WTC11 (cell line): ENCODE data around the gene FAM20C. TPM values are rescaled to one million over a fixed set of nuclear protein-coding genes. Genes with fewer than 3 reads are reported as not detected.

Experiments
- ATAC-seq: fragments of 200-7000 bp; cut with Tn5 transposase; 2 replicates; pipeline ENCODE4 v1.10.0; 2021; ENCODE audit warnings: mild to moderate bottlenecking, moderate library complexity
- CTCF ChIA-PET: fragments of 300-600 bp; sonication (Branson Sonifier 250); formaldehyde crosslinking; loops from one replicate; lab custom pipeline; 2021; ENCODE audit warnings: antibody characterized with exemption; lab: Charles Lee
- POLR2A ChIA-PET: fragments of 350-600 bp; sonication (Branson Sonifier 250); formaldehyde crosslinking; loops from one replicate; lab custom pipeline; 2021; ENCODE audit warnings: antibody characterized with exemption; lab: Charles Lee
- DNase-seq: peaks from one replicate; pipeline ENCODE4 v3.0.0; 2021; ENCODE audit warnings: low spot score
- H3K27ac Mint-ChIP-seq: 2 replicates; pipeline ENCODE4 v1.8.0; 2021; ENCODE audit warnings: mixed read lengths
- H3K27me3 Mint-ChIP-seq: 2 replicates; pipeline ENCODE4 v1.8.0; 2021; ENCODE audit warnings: low read depth, mild to moderate bottlenecking, moderate library complexity, mixed read lengths
- H3K36me3 Mint-ChIP-seq: 2 replicates; pipeline ENCODE4 v1.8.0; 2021; ENCODE audit warnings: mixed read lengths
- H3K4me1 Mint-ChIP-seq: 2 replicates; pipeline ENCODE4 v1.8.0; 2022; ENCODE audit warnings: mixed read lengths
- H3K4me3 Mint-ChIP-seq: 2 replicates; pipeline ENCODE4 v1.8.0; 2021; ENCODE audit warnings: mild to moderate bottlenecking, moderate library complexity, mixed read lengths
- H3K9me3 Mint-ChIP-seq: 2 replicates; pipeline ENCODE4 v1.8.0; 2021; ENCODE audit warnings: mixed read lengths
- ELF4 ChIP-seq: sonication (generic); formaldehyde crosslinking; IDR thresholded peaks from 2 replicates; pipeline ENCODE4 v1.8.1; 2022; ENCODE audit warnings: low read depth, mild to moderate bottlenecking, moderate library complexity, missing genetic modification reagents
- FOXP1 ChIP-seq: sonication (generic); formaldehyde crosslinking; IDR thresholded peaks from 2 replicates; pipeline ENCODE4 v1.8.0; 2022; ENCODE audit warnings: missing genetic modification reagents, mild to moderate bottlenecking, moderate library complexity, borderline replicate concordance
- HMGA2 ChIP-seq: fragments of 250-450 bp; sonication (Bioruptor Pico); IDR thresholded peaks from 2 replicates; pipeline ENCODE4 v1.4.0; 2021; ENCODE audit warnings: mild to moderate bottlenecking, moderate library complexity
- KAT7 ChIP-seq: sonication (generic); formaldehyde crosslinking; IDR thresholded peaks from 2 replicates; pipeline ENCODE4 v1.8.1; 2023; ENCODE audit warnings: missing genetic modification reagents, mild to moderate bottlenecking, borderline replicate concordance
- PRRX2 ChIP-seq: fragments of 250-450 bp; sonication (Bioruptor Pico); IDR thresholded peaks from 2 replicates; pipeline ENCODE4 v1.8.0; 2021; ENCODE audit warnings: mild to moderate bottlenecking
- ZNF232 ChIP-seq: sonication (generic); formaldehyde crosslinking; IDR thresholded peaks from 2 replicates; pipeline ENCODE4 v1.8.0; 2022; ENCODE audit warnings: mild to moderate bottlenecking, missing genetic modification reagents
- ZNF396 ChIP-seq: fragments of 250-450 bp; sonication (Bioruptor Pico); IDR thresholded peaks from 2 replicates; pipeline ENCODE4 v1.8.0; 2021; ENCODE audit warnings: mild to moderate bottlenecking, moderate library complexity, borderline replicate concordance
- total RNA-seq: library from RNA; stranded (reverse); gene quantifications from 3 replicates; pipeline ENCODE4 v1.2.3, GENCODE V29; 2021
- TF ChIP-seq, protein P1 (sequence below): fragments of 250-450 bp; sonication (Bioruptor Pico); IDR thresholded peaks from 2 replicates; pipeline ENCODE4 v1.9.0; 2021; ENCODE audit warnings: mild to moderate bottlenecking, borderline replicate concordance
- TF ChIP-seq, protein P2 (sequence below): sonication (generic); formaldehyde crosslinking; IDR thresholded peaks from 2 replicates; pipeline ENCODE4 v1.8.0; 2023; ENCODE audit warnings: missing genetic modification reagents, mild to moderate bottlenecking, borderline replicate concordance
- TF ChIP-seq, protein P3 (sequence below): fragments of 200-600 bp; IDR thresholded peaks from 2 replicates; pipeline ENCODE4 v1.8.0; 2022; ENCODE audit warnings: antibody characterized with exemption
- TF ChIP-seq, protein P4 (sequence below): fragments of 250-450 bp; sonication (Bioruptor Pico); IDR thresholded peaks from 2 replicates; pipeline ENCODE4 v2.1.2; 2022; ENCODE audit warnings: mild to moderate bottlenecking, moderate library complexity
- TF ChIP-seq, protein P5 (sequence below): sonication (generic); formaldehyde crosslinking; IDR thresholded peaks from 2 replicates; pipeline ENCODE4 v1.8.1; 2023; ENCODE audit warnings: mild to moderate bottlenecking, missing genetic modification reagents
- TF ChIP-seq, protein P6 (sequence below): sonication (generic); formaldehyde crosslinking; IDR thresholded peaks from 2 replicates; pipeline ENCODE4 v1.8.1; 2022; ENCODE audit warnings: low read depth, mild to moderate bottlenecking, moderate library complexity, missing genetic modification reagents, borderline replicate concordance
- TF ChIP-seq, protein P7 (sequence below): sonication (generic); formaldehyde crosslinking; IDR thresholded peaks from 2 replicates; pipeline ENCODE4 v1.8.0; 2022; ENCODE audit warnings: mild to moderate bottlenecking, missing genetic modification reagents
- TF ChIP-seq, protein P8 (sequence below): fragments of 250-450 bp; sonication (Bioruptor Pico); IDR thresholded peaks from 2 replicates; pipeline ENCODE4 v1.9.0; 2021; ENCODE audit warnings: moderate library complexity, mild to moderate bottlenecking, inconsistent platforms, borderline replicate concordance

FAM20C gene
- total RNA-seq, 1 experiment from 2014 or later = 64.9 TPM

DNA sequence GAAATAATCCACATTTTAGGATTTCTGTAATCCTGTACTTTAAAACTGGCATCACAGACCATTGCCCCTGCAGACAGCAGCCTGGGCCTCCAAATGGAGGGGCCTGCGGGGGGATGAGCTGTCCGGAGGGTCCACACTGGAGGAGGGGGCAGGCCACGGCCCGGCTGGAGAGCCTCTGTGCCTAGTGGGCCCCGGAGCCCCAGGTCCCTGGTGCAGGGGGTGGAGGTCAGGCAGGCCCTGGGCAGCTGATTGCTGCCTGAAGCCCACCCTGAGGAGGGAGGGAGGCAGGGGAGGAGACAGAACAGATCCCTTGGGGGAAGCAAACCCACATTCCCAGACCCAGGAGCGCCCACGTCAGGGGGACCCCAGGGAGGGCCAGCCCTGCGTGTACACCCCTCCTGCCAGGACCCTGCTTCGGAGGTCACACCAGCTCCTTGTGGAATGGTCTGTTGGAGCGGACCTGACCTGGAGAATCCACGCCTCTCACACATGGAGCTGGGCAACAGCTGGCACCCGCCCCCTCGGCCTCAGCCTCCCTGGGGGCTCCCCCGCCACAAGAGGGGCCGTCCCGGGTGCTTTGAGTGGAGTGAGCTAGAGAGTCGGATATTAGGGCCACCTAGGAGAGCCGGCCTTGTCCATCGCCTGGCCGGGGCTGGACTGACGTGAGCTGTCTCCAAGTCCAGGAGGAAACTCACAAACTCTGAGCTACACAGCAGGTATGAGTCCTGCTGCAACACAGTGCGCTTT, 12.2 kb upstream of the FAM20C start (continued):
- TF ChIP-seq, protein P1, sequence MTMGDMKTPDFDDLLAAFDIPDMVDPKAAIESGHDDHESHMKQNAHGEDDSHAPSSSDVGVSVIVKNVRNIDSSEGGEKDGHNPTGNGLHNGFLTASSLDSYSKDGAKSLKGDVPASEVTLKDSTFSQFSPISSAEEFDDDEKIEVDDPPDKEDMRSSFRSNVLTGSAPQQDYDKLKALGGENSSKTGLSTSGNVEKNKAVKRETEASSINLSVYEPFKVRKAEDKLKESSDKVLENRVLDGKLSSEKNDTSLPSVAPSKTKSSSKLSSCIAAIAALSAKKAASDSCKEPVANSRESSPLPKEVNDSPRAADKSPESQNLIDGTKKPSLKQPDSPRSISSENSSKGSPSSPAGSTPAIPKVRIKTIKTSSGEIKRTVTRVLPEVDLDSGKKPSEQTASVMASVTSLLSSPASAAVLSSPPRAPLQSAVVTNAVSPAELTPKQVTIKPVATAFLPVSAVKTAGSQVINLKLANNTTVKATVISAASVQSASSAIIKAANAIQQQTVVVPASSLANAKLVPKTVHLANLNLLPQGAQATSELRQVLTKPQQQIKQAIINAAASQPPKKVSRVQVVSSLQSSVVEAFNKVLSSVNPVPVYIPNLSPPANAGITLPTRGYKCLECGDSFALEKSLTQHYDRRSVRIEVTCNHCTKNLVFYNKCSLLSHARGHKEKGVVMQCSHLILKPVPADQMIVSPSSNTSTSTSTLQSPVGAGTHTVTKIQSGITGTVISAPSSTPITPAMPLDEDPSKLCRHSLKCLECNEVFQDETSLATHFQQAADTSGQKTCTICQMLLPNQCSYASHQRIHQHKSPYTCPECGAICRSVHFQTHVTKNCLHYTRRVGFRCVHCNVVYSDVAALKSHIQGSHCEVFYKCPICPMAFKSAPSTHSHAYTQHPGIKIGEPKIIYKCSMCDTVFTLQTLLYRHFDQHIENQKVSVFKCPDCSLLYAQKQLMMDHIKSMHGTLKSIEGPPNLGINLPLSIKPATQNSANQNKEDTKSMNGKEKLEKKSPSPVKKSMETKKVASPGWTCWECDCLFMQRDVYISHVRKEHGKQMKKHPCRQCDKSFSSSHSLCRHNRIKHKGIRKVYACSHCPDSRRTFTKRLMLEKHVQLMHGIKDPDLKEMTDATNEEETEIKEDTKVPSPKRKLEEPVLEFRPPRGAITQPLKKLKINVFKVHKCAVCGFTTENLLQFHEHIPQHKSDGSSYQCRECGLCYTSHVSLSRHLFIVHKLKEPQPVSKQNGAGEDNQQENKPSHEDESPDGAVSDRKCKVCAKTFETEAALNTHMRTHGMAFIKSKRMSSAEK (CRISPR knock-in tag) = no peak
- no peak for TF ChIP-seq HMGA2 (CRISPR knock-in tag)
- TF ChIP-seq, protein P2, sequence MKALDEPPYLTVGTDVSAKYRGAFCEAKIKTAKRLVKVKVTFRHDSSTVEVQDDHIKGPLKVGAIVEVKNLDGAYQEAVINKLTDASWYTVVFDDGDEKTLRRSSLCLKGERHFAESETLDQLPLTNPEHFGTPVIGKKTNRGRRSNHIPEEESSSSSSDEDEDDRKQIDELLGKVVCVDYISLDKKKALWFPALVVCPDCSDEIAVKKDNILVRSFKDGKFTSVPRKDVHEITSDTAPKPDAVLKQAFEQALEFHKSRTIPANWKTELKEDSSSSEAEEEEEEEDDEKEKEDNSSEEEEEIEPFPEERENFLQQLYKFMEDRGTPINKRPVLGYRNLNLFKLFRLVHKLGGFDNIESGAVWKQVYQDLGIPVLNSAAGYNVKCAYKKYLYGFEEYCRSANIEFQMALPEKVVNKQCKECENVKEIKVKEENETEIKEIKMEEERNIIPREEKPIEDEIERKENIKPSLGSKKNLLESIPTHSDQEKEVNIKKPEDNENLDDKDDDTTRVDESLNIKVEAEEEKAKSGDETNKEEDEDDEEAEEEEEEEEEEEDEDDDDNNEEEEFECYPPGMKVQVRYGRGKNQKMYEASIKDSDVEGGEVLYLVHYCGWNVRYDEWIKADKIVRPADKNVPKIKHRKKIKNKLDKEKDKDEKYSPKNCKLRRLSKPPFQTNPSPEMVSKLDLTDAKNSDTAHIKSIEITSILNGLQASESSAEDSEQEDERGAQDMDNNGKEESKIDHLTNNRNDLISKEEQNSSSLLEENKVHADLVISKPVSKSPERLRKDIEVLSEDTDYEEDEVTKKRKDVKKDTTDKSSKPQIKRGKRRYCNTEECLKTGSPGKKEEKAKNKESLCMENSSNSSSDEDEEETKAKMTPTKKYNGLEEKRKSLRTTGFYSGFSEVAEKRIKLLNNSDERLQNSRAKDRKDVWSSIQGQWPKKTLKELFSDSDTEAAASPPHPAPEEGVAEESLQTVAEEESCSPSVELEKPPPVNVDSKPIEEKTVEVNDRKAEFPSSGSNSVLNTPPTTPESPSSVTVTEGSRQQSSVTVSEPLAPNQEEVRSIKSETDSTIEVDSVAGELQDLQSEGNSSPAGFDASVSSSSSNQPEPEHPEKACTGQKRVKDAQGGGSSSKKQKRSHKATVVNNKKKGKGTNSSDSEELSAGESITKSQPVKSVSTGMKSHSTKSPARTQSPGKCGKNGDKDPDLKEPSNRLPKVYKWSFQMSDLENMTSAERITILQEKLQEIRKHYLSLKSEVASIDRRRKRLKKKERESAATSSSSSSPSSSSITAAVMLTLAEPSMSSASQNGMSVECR (CRISPR knock-in tag) = no peak
- no peak for TF ChIP-seq FOXP1 (CRISPR knock-in tag)
- TF ChIP-seq, protein P3, sequence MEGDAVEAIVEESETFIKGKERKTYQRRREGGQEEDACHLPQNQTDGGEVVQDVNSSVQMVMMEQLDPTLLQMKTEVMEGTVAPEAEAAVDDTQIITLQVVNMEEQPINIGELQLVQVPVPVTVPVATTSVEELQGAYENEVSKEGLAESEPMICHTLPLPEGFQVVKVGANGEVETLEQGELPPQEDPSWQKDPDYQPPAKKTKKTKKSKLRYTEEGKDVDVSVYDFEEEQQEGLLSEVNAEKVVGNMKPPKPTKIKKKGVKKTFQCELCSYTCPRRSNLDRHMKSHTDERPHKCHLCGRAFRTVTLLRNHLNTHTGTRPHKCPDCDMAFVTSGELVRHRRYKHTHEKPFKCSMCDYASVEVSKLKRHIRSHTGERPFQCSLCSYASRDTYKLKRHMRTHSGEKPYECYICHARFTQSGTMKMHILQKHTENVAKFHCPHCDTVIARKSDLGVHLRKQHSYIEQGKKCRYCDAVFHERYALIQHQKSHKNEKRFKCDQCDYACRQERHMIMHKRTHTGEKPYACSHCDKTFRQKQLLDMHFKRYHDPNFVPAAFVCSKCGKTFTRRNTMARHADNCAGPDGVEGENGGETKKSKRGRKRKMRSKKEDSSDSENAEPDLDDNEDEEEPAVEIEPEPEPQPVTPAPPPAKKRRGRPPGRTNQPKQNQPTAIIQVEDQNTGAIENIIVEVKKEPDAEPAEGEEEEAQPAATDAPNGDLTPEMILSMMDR = no peak
- TF ChIP-seq ZNF396 = no peak

DNA sequence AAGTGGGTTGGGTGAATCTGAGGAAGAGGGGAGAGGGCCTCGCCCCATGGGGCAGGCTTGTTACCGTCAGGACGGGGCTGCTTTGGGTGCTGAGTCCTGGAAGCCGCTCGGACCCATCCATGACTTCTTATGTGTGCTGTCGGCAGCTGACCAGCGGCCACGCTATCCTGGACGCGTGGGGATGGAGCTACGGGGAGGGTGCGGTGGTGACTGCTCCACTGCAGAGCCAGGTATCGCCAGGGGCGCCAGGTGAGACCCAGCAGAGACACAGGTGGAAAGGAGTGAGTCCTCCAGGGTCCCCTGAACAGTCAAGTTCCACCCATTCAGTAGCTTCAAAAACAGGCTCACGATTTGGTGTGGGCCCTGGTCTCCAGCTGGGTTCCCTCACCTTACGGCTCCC, 10.6 kb upstream of the FAM20C start:
- CTCF ChIA-PET = no interaction called here
- no peak for ATAC-seq
- POLR2A ChIA-PET = no interaction called here
- Mint-ChIP-seq H3K4me1 (peaks cover 9% of the 10 kb centered on the region), H3K9me3 (no peaks in the 10 kb centered on the region), H3K27ac (no peak overlapping the region; the same call in 1 of the 2 replicates), H3K27me3 (no peaks in the 10 kb centered on the region), H3K36me3 (no peaks in the 10 kb centered on the region), H3K4me3 (no peak overlapping the region)
- DNase-seq = no peak
- TF ChIP-seq KAT7 (CRISPR knock-in tag) = no peak
- no peak for TF ChIP-seq PRRX2 (CRISPR knock-in tag)
- no peak for TF ChIP-seq ZNF232 (CRISPR knock-in tag)
- TF ChIP-seq, protein P4, sequence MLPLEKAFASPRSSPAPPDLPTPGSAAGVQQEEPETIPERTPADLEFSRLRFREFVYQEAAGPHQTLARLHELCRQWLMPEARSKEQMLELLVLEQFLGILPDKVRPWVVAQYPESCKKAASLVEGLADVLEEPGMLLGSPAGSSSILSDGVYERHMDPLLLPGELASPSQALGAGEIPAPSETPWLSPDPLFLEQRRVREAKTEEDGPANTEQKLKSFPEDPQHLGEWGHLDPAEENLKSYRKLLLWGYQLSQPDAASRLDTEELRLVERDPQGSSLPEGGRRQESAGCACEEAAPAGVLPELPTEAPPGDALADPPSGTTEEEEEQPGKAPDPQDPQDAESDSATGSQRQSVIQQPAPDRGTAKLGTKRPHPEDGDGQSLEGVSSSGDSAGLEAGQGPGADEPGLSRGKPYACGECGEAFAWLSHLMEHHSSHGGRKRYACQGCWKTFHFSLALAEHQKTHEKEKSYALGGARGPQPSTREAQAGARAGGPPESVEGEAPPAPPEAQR = no peak
- TF ChIP-seq, protein P5, sequence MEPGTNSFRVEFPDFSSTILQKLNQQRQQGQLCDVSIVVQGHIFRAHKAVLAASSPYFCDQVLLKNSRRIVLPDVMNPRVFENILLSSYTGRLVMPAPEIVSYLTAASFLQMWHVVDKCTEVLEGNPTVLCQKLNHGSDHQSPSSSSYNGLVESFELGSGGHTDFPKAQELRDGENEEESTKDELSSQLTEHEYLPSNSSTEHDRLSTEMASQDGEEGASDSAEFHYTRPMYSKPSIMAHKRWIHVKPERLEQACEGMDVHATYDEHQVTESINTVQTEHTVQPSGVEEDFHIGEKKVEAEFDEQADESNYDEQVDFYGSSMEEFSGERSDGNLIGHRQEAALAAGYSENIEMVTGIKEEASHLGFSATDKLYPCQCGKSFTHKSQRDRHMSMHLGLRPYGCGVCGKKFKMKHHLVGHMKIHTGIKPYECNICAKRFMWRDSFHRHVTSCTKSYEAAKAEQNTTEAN = no peak
- TF ChIP-seq, protein P6, sequence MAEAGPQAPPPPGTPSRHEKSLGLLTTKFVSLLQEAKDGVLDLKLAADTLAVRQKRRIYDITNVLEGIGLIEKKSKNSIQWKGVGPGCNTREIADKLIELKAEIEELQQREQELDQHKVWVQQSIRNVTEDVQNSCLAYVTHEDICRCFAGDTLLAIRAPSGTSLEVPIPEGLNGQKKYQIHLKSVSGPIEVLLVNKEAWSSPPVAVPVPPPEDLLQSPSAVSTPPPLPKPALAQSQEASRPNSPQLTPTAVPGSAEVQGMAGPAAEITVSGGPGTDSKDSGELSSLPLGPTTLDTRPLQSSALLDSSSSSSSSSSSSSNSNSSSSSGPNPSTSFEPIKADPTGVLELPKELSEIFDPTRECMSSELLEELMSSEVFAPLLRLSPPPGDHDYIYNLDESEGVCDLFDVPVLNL (CRISPR knock-in tag) = no peak
- no peak for TF ChIP-seq ELF4 (CRISPR knock-in tag)
- TF ChIP-seq, protein P7, sequence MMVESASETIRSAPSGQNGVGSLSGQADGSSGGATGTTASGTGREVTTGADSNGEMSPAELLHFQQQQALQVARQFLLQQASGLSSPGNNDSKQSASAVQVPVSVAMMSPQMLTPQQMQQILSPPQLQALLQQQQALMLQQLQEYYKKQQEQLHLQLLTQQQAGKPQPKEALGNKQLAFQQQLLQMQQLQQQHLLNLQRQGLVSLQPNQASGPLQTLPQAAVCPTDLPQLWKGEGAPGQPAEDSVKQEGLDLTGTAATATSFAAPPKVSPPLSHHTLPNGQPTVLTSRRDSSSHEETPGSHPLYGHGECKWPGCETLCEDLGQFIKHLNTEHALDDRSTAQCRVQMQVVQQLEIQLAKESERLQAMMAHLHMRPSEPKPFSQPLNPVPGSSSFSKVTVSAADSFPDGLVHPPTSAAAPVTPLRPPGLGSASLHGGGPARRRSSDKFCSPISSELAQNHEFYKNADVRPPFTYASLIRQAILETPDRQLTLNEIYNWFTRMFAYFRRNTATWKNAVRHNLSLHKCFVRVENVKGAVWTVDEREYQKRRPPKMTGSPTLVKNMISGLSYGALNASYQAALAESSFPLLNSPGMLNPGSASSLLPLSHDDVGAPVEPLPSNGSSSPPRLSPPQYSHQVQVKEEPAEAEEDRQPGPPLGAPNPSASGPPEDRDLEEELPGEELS (CRISPR knock-in tag) = no peak
- TF ChIP-seq, protein P8, sequence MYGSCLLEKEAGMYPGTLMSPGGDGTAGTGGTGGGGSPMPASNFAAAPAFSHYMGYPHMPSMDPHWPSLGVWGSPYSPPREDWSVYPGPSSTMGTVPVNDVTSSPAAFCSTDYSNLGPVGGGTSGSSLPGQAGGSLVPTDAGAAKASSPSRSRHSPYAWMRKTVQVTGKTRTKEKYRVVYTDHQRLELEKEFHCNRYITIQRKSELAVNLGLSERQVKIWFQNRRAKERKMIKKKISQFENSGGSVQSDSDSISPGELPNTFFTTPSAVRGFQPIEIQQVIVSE (CRISPR knock-in tag) = no peak
